Measurements from ENCODE around the gene SYP.

GRCh38 chrX:49244207-49244606, 44.2 kb upstream of the SYP start:
- TF ChIP-seq CTCF (IDR thresholded peaks at IDR 0.05) (no peak), ZFX (IDR thresholded peaks at IDR 0.05; ENCODE audit: borderline replicate concordance) (no peak)
